HG03342 (cell line): ENCODE data around the gene CCDC83.
"Not testable (repeated sequence)": the region's sequence is repeated elsewhere in the genome, so short reads cannot be mapped to it uniquely, and the experiment has no call there.

Experiments
- ATAC-seq: cut with Tn5 transposase; IDR thresholded peaks from one replicate; pipeline ENCODE4 v1.9.1; 2021; ENCODE audit warnings: mild to moderate bottlenecking, moderate library complexity; ENCODE audit not compliant: unreplicated experiment

The CCDC83 gene

GRCh38 chr11:85886089-85887056, 31.2 kb downstream of the CCDC83 start:
- no peak for ATAC-seq

- no peak for ATAC-seq
Measured at GRCh38 chr11:85889108-85889507, 33.9 kb downstream of the CCDC83 start.

GRCh38 chr11:85889676-85890579, 34.7 kb downstream of the CCDC83 start:
- no peak for ATAC-seq

GRCh38 chr11:85893395-85893794, 38.2 kb downstream of the CCDC83 start:
- ATAC-seq: no peak

- no peak for ATAC-seq
Measured at GRCh38 chr11:85896876-85897275, 41.7 kb downstream of the CCDC83 start.

- ATAC-seq: no peak
Measured at GRCh38 chr11:85898456-85898855, 43.3 kb downstream of the CCDC83 start.

- no peak for ATAC-seq
Measured at GRCh38 chr11:85902353-85902752, 47.2 kb downstream of the CCDC83 start.

GRCh38 chr11:85903406-85903805, 48.2 kb downstream of the CCDC83 start:
- ATAC-seq: no peak

GRCh38 chr11:85903811-85904210, 48.6 kb downstream of the CCDC83 start:
- no peak for ATAC-seq

- no peak for ATAC-seq
Measured at GRCh38 chr11:85912414-85912813, 57.2 kb downstream of the CCDC83 start.

GRCh38 chr11:85913513-85913912, 58.3 kb downstream of the CCDC83 start:
- no peak for ATAC-seq

GRCh38 chr11:85914425-85914824, 59.2 kb downstream of the CCDC83 start:
- ATAC-seq: no peak

- no peak for ATAC-seq
Measured at GRCh38 chr11:85918910-85919794, 64.0 kb downstream of the CCDC83 start.

GRCh38 chr11:85922367-85922766, 67.2 kb downstream of the CCDC83 start:
- no peak for ATAC-seq

GRCh38 chr11:85923455-85923854, 68.3 kb downstream of the CCDC83 start:
- ATAC-seq: no peak

GRCh38 chr11:85926653-85927214, 71.6 kb downstream of the CCDC83 start:
- ATAC-seq: not testable (repeated sequence)

GRCh38 chr11:85930879-85931366, 75.7 kb downstream of the CCDC83 start:
- ATAC-seq: no peak

GRCh38 chr11:85934596-85935169, 79.5 kb downstream of the CCDC83 start:
- ATAC-seq: no peak

- ATAC-seq: no peak
Measured at GRCh38 chr11:85935751-85936150, 80.6 kb downstream of the CCDC83 start.

- no peak for ATAC-seq
Measured at GRCh38 chr11:85937835-85938234, 82.7 kb downstream of the CCDC83 start.
